T47D (cell line): Measurements from ENCODE around the gene HOXC10.

ENCODE experiments used
- DNase-seq, 2 experiments: peaks; one replicate each; pipeline versions ENCODE4 v3.0.0 to v3.0.0-alpha.2; 2011 to 2012; ENCODE audit warnings: low read depth in 1 of 2, low spot score in 1 of 2
- JUND ChIP-seq: IDR thresholded peaks from 2 replicates; pipeline ENCODE4 v1.6.1; 2012; ENCODE audit warnings: low read depth
- in situ Hi-C: cut with HindIII; loops from 2 replicates; pipeline ENCODE4 v1.10.0; 2016; ENCODE audit warnings: low sequenced_read_pairs, low pct_unique_long_range_greater_than_20kb

The HOXC10 gene

DNA sequence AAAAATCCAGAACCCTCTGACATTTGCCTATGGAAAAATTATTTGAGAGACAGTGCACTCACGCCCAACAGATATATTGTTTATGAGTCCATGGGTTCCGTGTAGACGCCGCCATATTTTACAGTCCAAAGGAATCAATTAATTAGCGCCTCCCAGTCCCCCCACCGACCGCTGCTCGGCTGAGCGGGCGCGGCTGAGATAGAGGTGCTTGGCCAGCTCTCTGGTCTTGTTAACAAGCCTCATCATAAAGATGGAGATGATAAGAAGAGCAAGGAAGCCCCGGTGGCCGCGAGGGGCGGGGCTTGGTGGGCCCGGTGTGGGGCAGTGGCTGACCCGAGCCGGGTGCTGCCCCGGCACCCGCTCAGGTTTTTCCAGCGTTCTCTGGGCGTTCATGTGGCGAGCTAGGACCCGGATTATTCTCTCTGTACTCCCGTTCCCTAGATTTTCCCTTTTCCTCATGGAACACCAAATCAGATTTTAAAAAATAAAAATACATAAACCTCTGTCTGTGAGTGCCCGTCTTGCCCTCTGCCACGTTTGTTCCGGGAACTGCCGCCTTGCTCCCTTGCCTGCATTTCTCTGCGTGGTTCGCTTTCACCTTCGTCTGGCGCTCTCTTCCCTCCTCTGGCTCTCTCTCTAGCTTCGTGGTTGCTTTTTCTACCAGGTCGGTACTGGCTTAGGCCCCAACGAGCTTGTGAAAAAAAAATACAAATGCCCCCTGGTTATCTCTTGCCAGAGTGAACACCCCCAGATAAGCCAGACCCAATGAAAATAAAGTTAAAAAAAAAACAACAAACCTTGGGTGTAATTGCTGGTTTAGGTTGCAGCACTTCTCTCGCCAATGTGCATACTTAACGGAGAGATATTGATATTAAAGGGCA, 21.3 kb upstream of the HOXC10 start:
- in situ Hi-C loops: no loop called here
- no peak for DNase-seq
- TF ChIP-seq JUND: no peak

- in situ Hi-C loops: no loop called here
These were observed 20.6 kb upstream of the HOXC10 start for GRCh38 chr12:53964315-53964713.

DNA sequence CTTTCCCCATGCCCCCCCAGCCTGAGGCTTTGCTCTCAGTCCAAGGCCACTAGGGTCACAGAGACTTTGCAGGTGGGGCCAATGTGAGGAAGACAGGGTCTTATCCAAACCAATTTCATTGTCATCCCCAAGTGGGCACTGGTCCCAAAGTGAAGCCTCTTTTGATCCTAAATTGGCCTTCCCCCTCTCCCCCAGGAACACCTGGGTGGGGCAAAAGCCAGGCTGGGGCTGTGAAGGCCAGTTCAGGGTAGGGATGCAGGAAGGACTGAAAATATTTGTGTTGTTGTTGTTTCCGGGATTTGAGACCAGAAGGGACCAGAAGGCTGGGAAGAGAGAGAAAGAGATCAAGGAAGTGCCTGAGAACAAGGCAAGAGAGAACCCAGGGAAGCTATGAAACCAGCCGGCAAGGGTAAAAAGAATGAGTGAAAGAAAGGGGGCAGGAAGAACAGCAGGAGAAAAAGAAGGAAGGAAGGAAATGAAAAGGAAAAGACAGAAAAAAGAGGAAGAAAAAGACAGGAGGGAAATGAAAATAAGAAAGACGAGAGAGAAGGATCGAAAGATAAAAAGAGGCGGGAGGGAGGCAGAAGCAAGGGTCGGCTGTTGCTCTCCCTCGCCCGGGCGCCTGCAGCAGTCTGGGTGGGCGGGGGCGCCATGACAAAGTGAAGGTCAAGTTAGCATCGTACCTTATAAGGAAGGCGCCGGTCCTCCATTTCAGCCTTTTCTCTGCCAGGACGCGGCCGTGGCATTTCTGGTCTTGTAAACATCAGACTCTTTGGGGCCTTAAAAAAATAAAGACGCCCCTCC, 19.5 kb upstream of the HOXC10 start:
- TF ChIP-seq JUND: no peak
- in situ Hi-C loops: no loop called here
- no peak for DNase-seq

More at GRCh38 chr12:53964315-53964713, 20.6 kb upstream of the HOXC10 start:
- TF ChIP-seq JUND: no peak
- no peak for DNase-seq

DNA sequence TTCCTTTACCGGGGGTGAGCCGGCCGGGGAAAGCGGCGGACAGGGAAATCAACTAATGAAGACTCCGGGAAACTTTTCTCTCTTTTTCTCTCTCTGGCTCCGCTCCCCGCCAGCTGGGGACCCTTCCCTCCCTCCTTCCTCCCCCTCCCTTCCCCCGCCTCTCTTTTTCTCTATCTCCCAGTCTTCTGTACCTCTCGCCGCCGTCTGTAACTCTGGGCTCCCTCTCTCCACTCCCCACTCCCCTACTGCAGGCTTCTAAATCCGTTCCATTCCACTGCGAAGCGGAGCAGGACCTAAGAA, 18.9 kb upstream of the HOXC10 start:
- TF ChIP-seq JUND: no peak
- in situ Hi-C loops: no loop called here
- DNase-seq: no peak

DNA sequence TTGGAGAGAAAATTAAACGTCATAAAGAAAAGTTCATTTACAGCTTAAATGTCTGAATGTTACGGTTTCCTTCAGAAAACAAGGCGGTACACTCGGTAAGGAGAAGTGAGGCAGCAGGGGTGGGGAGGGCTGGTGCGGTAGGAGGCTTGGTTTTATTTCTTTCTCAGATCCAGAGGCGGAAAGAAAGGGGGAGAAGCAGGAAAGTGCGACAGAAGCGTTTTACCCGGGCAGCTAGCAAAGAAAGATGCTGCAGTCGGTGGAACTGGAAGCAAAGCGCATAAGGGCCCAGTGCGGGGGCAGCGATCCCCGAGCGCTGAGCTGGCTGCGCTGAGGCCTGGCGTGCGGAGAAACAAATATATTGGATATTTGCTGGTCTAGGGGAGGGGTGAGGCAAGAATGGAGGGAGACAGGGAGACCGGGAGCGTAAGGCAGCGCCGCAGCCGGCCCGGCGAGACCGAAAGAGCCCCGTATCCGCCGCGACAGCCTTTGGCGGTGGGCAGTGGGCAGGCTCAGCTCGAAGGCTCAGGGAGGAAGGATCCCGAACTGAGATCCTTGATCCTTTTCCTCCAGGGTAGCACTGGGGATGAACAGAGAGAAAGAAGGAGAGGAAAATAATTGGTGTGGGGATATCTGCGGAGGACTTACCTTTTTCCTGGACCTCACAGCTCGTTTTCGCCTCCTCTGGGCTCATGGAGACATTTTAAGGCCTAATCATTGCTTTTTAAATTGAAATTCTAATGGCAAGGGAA, 18.4 kb upstream of the HOXC10 start:
- no peak for TF ChIP-seq JUND
- no peak for DNase-seq
- in situ Hi-C loops: no loop called here

DNA sequence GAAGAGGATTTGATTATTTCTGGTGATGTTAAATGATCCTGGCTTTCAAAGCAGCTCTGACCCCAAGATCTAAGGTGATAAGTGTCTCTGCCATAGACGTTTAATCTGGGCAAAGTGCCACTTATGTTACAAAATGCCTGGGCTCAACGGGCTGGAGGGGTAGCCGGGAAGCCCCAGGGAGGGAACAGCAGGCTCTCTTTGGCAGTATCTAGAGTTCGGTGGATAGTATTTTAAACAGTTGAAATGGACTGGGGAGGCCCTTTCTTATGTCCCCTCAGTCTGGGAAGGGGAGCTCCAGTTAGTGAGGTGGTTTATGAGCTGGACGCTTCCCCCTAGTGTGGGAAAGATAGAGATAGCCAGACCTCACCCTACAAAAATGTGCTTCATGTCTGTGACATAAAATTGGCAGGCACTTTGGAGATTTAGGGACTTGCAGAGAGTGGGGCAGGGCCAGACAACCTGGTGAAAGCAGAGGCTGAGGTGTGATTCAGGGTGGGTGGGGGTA, 17.5 kb upstream of the HOXC10 start:
- in situ Hi-C loops: no loop called here
- DNase-seq: no peak
- TF ChIP-seq JUND: no peak

- no peak for TF ChIP-seq JUND
- DNase-seq: no peak
- in situ Hi-C loops: no loop called here
These were observed 16.5 kb upstream of the HOXC10 start for GRCh38 chr12:53968214-53969127.

- in situ Hi-C loops: no loop called here
- no peak for TF ChIP-seq JUND
- DNase-seq: no peak
These were observed 15.2 kb upstream of the HOXC10 start for GRCh38 chr12:53969588-53970259.

DNA sequence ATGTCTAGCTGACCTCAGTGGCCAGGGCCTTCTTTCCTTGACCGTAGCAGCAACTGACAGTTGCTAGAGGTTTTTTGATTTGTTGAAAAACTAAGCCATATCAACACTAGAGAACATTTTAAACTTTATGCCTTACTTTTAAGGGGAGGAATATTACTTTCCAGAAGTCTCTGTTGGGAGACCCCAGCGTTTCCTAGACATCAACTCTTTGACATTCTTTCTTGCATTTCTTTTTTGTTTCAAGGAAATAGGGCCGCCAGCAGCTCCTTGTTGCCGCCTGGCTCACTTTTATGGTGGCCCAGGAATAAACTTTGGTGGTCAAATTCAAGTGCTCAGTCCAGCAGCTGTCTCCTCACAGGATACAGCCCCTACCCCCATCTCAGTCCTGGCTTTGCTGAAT, 14.5 kb upstream of the HOXC10 start:
- DNase-seq: no peak
- TF ChIP-seq JUND: no peak
- in situ Hi-C loops: no loop called here

DNA sequence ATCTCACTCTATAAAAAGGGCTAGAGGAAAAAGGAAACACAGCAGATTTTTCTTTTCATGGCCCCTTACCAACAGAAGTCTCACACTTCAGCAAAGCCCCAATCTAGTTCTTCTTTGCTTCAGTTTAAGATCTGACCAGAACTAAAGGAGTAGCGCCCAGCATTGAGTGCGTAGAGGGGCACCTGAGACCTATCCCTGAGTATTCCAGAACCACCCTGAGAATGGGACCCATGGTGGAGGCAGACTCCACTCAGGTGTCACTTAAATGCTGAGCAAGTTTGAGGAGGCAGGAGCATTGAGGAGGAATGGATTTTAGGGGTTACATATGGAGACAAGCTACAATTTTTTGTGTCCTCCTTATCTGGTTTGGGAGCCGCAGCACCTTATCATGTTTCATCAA, 13.8 kb upstream of the HOXC10 start:
- no peak for DNase-seq
- no peak for TF ChIP-seq JUND
- in situ Hi-C loops: no loop called here

GRCh38 chr12:53971686-53972085, 13.3 kb upstream of the HOXC10 start:
- no peak for TF ChIP-seq JUND
- no peak for DNase-seq
- in situ Hi-C loops: no loop called here
